ENCODE results near the gene TEAD1. TPM values are rescaled to one million over a fixed set of nuclear protein-coding genes. Genes with fewer than 3 reads are reported as not detected.

The TEAD1 gene
- total and polyA plus RNA-seq, 7 donors: 3.2 to 200 (median 155) TPM

DNA sequence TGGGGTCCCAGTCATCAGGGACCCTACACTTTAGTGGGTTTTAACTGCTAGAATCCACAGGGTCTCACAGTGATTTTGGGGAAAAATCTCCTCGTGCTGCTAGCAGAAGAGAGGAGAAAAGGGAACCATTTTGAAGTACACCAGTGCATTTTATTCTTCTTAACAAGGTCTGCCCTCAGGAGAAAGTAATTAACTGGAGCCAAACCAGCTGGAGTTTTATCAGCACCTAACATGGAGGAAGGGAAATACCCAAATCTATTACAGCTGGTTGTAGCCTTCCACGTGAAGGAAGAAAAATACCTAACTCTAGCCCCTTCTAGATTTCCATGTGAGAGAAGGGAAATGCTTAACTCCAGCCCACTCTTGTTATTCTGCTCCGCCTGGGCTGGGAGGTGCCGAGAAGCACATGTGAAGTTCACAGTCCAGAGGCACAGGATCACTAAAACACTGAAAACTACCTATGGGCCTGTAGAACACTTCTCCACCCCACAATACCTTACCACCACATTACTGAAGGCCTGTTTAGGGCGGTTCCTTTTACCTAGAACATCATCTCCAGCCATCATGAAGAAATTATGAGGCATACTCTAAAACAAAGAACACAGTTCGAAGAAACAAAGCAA lies 31.3 kb upstream of the TEAD1 start:
- WGBS, 2 donors: 80 to 81% methylated on average over 6 of the region's 6 CpGs
- Histone ChIP-seq H3K27ac (no peak overlapping the region), H3K9me3 (no peaks in the 10 kb centered on the region), H3K4me3 (no peak overlapping the region), H3K27me3 (no peaks in the 10 kb centered on the region), H3K36me3 (no peaks in the 10 kb centered on the region), H3K4me1 (peaks cover 0 to 11% (median 4%) of the 10 kb centered on the region in 4 donors)
- DNase-seq: no peak
- TF ChIP-seq POLR2AphosphoS5 (IDR thresholded peaks at IDR 0.05) (no peak), EP300 (IDR thresholded peaks at IDR 0.05) (no peak), POLR2A (IDR thresholded peaks at IDR 0.05) (no peak)
- TF ChIP-seq, protein P1, sequence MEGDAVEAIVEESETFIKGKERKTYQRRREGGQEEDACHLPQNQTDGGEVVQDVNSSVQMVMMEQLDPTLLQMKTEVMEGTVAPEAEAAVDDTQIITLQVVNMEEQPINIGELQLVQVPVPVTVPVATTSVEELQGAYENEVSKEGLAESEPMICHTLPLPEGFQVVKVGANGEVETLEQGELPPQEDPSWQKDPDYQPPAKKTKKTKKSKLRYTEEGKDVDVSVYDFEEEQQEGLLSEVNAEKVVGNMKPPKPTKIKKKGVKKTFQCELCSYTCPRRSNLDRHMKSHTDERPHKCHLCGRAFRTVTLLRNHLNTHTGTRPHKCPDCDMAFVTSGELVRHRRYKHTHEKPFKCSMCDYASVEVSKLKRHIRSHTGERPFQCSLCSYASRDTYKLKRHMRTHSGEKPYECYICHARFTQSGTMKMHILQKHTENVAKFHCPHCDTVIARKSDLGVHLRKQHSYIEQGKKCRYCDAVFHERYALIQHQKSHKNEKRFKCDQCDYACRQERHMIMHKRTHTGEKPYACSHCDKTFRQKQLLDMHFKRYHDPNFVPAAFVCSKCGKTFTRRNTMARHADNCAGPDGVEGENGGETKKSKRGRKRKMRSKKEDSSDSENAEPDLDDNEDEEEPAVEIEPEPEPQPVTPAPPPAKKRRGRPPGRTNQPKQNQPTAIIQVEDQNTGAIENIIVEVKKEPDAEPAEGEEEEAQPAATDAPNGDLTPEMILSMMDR (IDR thresholded peaks at IDR 0.05): no peak
- intact Hi-C loops (cut with DNase I): no loop called here

GRCh38 chr11:12646478-12646877 lies 27.7 kb upstream of the TEAD1 start:
- intact Hi-C loops (cut with DNase I): no loop called here
- 94% methylated on average over 2 of the region's 2 CpGs for WGBS, 2 donors

GRCh38 chr11:12653729-12654128 lies 20.5 kb upstream of the TEAD1 start:
- TF ChIP-seq, protein P1 (IDR thresholded peaks at IDR 0.05): no peak
- TF ChIP-seq EP300 (IDR thresholded peaks at IDR 0.05) (no peak), POLR2A (IDR thresholded peaks at IDR 0.05) (no peak), POLR2AphosphoS5 (IDR thresholded peaks at IDR 0.05) (no peak)
- WGBS, 2 donors: 87 to 94% methylated on average over 7 of the region's 7 CpGs
- no peaks in the 10 kb centered on the region for H3K27me3 ChIP-seq
- no peaks in the 10 kb centered on the region for H3K36me3 ChIP-seq
- no peak overlapping the region for H3K27ac ChIP-seq
- intact Hi-C loops (cut with DNase I): no loop called here
- H3K4me1 ChIP-seq: no peaks in the 10 kb centered on the region
- no peak for DNase-seq
- H3K9me3 ChIP-seq: peaks cover 0 to 10% (median 3%) of the 10 kb centered on the region in 4 donors
- no peak overlapping the region for H3K4me3 ChIP-seq

More at GRCh38 chr11:12646478-12646877, 27.7 kb upstream of the TEAD1 start:
- no peak overlapping the region for H3K27ac ChIP-seq
- H3K9me3 ChIP-seq: no peaks in the 10 kb centered on the region
- DNase-seq: no peak
- no peak overlapping the region for H3K4me3 ChIP-seq
- no peaks in the 10 kb centered on the region for H3K36me3 ChIP-seq
- TF ChIP-seq POLR2A (IDR thresholded peaks at IDR 0.05) (no peak), POLR2AphosphoS5 (IDR thresholded peaks at IDR 0.05) (no peak), EP300 (IDR thresholded peaks at IDR 0.05) (no peak)
- TF ChIP-seq, protein P1 (IDR thresholded peaks at IDR 0.05): no peak
- peaks cover 0 to 11% (median 3%) of the 10 kb centered on the region in 4 donors for H3K4me1 ChIP-seq
- H3K27me3 ChIP-seq: no peaks in the 10 kb centered on the region

GRCh38 chr11:12655842-12656241 lies 18.4 kb upstream of the TEAD1 start:
- H3K36me3 ChIP-seq: no peaks in the 10 kb centered on the region
- intact Hi-C loops (cut with DNase I): no loop called here
- no peaks in the 10 kb centered on the region for H3K4me1 ChIP-seq

More at GRCh38 chr11:12655842-12656241, 18.4 kb upstream of the TEAD1 start:
- Histone ChIP-seq H3K4me3 (no peak overlapping the region), H3K9me3 (peaks cover 0 to 10% (median 3%) of the 10 kb centered on the region in 4 donors), H3K27me3 (no peaks in the 10 kb centered on the region), H3K27ac (no peak overlapping the region)
- no peak for DNase-seq
- TF ChIP-seq, protein P1 (IDR thresholded peaks at IDR 0.05): no peak
- no peak for TF ChIP-seq POLR2A (IDR thresholded peaks at IDR 0.05)
- no peak for TF ChIP-seq EP300 (IDR thresholded peaks at IDR 0.05)
- TF ChIP-seq POLR2AphosphoS5 (IDR thresholded peaks at IDR 0.05): no peak
